H1 (cell line): ENCODE data around the gene OR2V2. TPM values are rescaled to one million over a fixed set of nuclear protein-coding genes. Genes with fewer than 3 reads are reported as not detected.
"Not testable (repeated sequence)": the region's sequence is repeated elsewhere in the genome, so short reads cannot be mapped to it uniquely, and the experiment has no call there.

Experiments
- CTCF ChIA-PET: fragments of 300-600 bp; sonication (Branson Sonifier 250); formaldehyde crosslinking; loops from one replicate; lab custom pipeline; 2021; ENCODE audit not compliant: partially characterized antibody; lab: Charles Lee
- POLR2A ChIA-PET: fragments of 300-600 bp; sonication (Branson Sonifier 250); formaldehyde crosslinking; loops from one replicate; lab custom pipeline; 2021; ENCODE audit warnings: inconsistent platforms; ENCODE audit not compliant: partially characterized antibody; lab: Charles Lee
- DNase-seq, 2 experiments: peaks; one replicate each; pipeline versions ENCODE4 v3.0.0 to v3.0.0-alpha.2; 2010 to 2022; ENCODE audit warnings: low spot score in 2 of 2, low read depth in 1 of 2, mixed read lengths in 1 of 2
- FAIRE-seq: peaks from 2 replicates; lab custom pipeline; 2011; peaks lifted over from hg19 to GRCh38; lab: Jason Lieb, UNC
- H2AFZ ChIP-seq: 2 replicates; pipeline ENCODE4 v1.8.1; 2012; ENCODE audit warnings: low read length, inconsistent platforms
- H2AK5ac ChIP-seq: 2 replicates; pipeline ENCODE4 v1.6.1; 2013; ENCODE audit warnings: low read depth, low read length
- H2BK120ac ChIP-seq: replicated peaks from 2 replicates; pipeline ENCODE3; 2013; ENCODE audit warnings: low read depth, low read length, inconsistent platforms
- H2BK12ac ChIP-seq: 2 replicates; pipeline ENCODE4 v1.6.1; 2013; ENCODE audit warnings: low read depth, low read length
- H2BK15ac ChIP-seq: 2 replicates; pipeline ENCODE4 v1.6.1; 2013; ENCODE audit warnings: low read length
- H2BK20ac ChIP-seq: 2 replicates; pipeline ENCODE4 v1.6.1; 2013; ENCODE audit warnings: low read length
- H2BK5ac ChIP-seq: 2 replicates; pipeline ENCODE4 v1.6.1; 2013; ENCODE audit warnings: low read depth, low read length
- H3K14ac ChIP-seq: 2 replicates; pipeline ENCODE4 v1.6.1; 2013; ENCODE audit warnings: inconsistent platforms; ENCODE audit not compliant: insufficient read length
- H3K18ac ChIP-seq: 2 replicates; pipeline ENCODE4 v1.6.1; 2013; ENCODE audit warnings: low read length; ENCODE audit errors: extremely low read depth
- H3K23ac ChIP-seq: 2 replicates; pipeline ENCODE4 v1.6.1; 2013; ENCODE audit warnings: inconsistent platforms; ENCODE audit not compliant: insufficient read length
- H3K23me2 ChIP-seq: 2 replicates; pipeline ENCODE4 v1.6.1; 2013; ENCODE audit warnings: low read depth, low read length
- H3K27ac ChIP-seq: 2 replicates; pipeline ENCODE4 v1.6.1; 2011; ENCODE audit warnings: low read depth, low read length, inconsistent platforms
- H3K27me3 ChIP-seq, 4 experiments: replicated peaks in 1 of 4; 1 replicate in 1 of 4; 2 replicates in 3 of 4; pipeline versions ENCODE4 v1.6.1 to v1.8.1; 2011 to 2013; ENCODE audit warnings: low read length in 3 of 4, mild to moderate bottlenecking in 3 of 4, inconsistent platforms in 2 of 4, mixed read lengths in 2 of 4, moderate library complexity in 1 of 4; ENCODE audit not compliant: control insufficient read depth in 3 of 4, insufficient read depth in 3 of 4; ENCODE audit errors: extremely low read depth in 1 of 4
- H3K36me3 ChIP-seq, 4 experiments: 2 replicates each; pipeline versions ENCODE4 v1.6.1 to v1.8.1; 2011 to 2013; ENCODE audit warnings: mild to moderate bottlenecking in 4 of 4, low read length in 3 of 4, moderate library complexity in 2 of 4, control low read depth in 1 of 4, inconsistent platforms in 1 of 4; ENCODE audit not compliant: insufficient read depth in 4 of 4, control insufficient read depth in 2 of 4
- H3K4ac ChIP-seq: replicated peaks from 2 replicates; pipeline ENCODE3; 2013; ENCODE audit warnings: low read length, low read depth, mixed read lengths, inconsistent platforms; ENCODE audit not compliant: insufficient read length
- H3K4me1 ChIP-seq, 4 experiments: replicated peaks in 1 of 4; 1 replicate in 1 of 4; 2 replicates in 3 of 4; pipeline versions ENCODE4 v1.6.1 to v1.8.1; 2011 to 2013; ENCODE audit warnings: low read length in 3 of 4, inconsistent platforms in 2 of 4, mixed read lengths in 1 of 4; ENCODE audit not compliant: insufficient read depth in 4 of 4, control insufficient read depth in 3 of 4
- H3K4me2 ChIP-seq, 2 experiments: 2 replicates each; pipeline versions ENCODE4 v1.6.1 to v1.8.1; 2011 to 2013; ENCODE audit warnings: low read depth in 2 of 2, low read length in 2 of 2, control low read depth in 1 of 2, inconsistent platforms in 1 of 2, mild to moderate bottlenecking in 1 of 2; ENCODE audit not compliant: insufficient read depth in 1 of 2
- H3K4me3 ChIP-seq, 4 experiments: fragments of 200-600, 300-600 bp in 1 of 4; sonication (generic), shearing (Covaris generic), sonication (Bioruptor Twin) in 1 of 4; 2 replicates each; pipeline versions ENCODE4 v1.5.1 to v1.8.1; 2011 to 2016; ENCODE audit warnings: low read length in 4 of 4, low read depth in 3 of 4, control low read depth in 2 of 4, inconsistent platforms in 2 of 4, mild to moderate bottlenecking in 2 of 4, mixed read lengths in 1 of 4, moderate library complexity in 1 of 4; ENCODE audit not compliant: insufficient read depth in 2 of 4; ENCODE audit errors: extremely low read depth in 1 of 4
- H3K56ac ChIP-seq: replicated peaks from 2 replicates; pipeline ENCODE3; 2013; ENCODE audit warnings: low read depth, mild to moderate bottlenecking, mixed read lengths, low read length, inconsistent platforms; ENCODE audit not compliant: insufficient read length
- H3K79me1 ChIP-seq: 2 replicates; pipeline ENCODE4 v1.6.1; 2013; ENCODE audit warnings: low read depth, low read length, control low read depth
- H3K79me2 ChIP-seq, 2 experiments: 2 replicates each; pipeline versions ENCODE4 v1.6.1 to v1.8.1; 2012 to 2013; ENCODE audit warnings: low read length in 2 of 2, mild to moderate bottlenecking in 2 of 2, inconsistent platforms in 1 of 2; ENCODE audit not compliant: insufficient read depth in 2 of 2, control insufficient read depth in 1 of 2
- H3K9ac ChIP-seq, 4 experiments: replicated peaks in 1 of 4; 1 replicate in 1 of 4; 2 replicates in 3 of 4; pipeline versions ENCODE4 v1.6.1 to v1.8.1; 2011 to 2013; ENCODE audit warnings: low read depth in 3 of 4, low read length in 3 of 4, control low read depth in 2 of 4, mild to moderate bottlenecking in 2 of 4, moderate library complexity in 2 of 4, inconsistent platforms in 1 of 4; ENCODE audit errors: extremely low read depth in 1 of 4
- H3K9me3 ChIP-seq, 2 experiments: 2 replicates each; pipeline versions ENCODE4 v1.6.1 to v1.8.1; 2012 to 2013; ENCODE audit warnings: mild to moderate bottlenecking in 2 of 2, moderate library complexity in 2 of 2, control low read depth in 1 of 2, inconsistent platforms in 1 of 2, low read depth in 1 of 2, low read length in 1 of 2, mixed read lengths in 1 of 2; ENCODE audit not compliant: insufficient read depth in 2 of 2
- H4K20me1 ChIP-seq, 2 experiments: replicated peaks in 1 of 2; 2 replicates each; pipeline versions ENCODE3 to v1.8.1; 2011 to 2013; ENCODE audit warnings: inconsistent platforms in 2 of 2, low read length in 2 of 2, mild to moderate bottlenecking in 1 of 2; ENCODE audit not compliant: insufficient read depth in 2 of 2, control insufficient read depth in 1 of 2
- H4K5ac ChIP-seq: 2 replicates; pipeline ENCODE4 v1.6.1; 2013; ENCODE audit warnings: low read length, low read depth, mixed read lengths, inconsistent platforms; ENCODE audit not compliant: insufficient read length
- H4K8ac ChIP-seq: 2 replicates; pipeline ENCODE4 v1.8.0; 2013; ENCODE audit warnings: mild to moderate bottlenecking, moderate library complexity, low read length, inconsistent platforms; ENCODE audit not compliant: insufficient read depth; ENCODE audit errors: extremely low read depth
- H4K91ac ChIP-seq: replicated peaks from 2 replicates; pipeline ENCODE3; 2013; ENCODE audit warnings: low read length, mixed read lengths, inconsistent platforms; ENCODE audit not compliant: insufficient read length
- WGBS, 2 experiments: shearing (Covaris generic) in 1 of 2; methylation state at CpG; one replicate each; pipeline versions ENCODE4 v1.1.6 to v1.1.7; 2013 to 2015; ENCODE audit warnings: low lambda C conversion rate in 2 of 2, mixed read lengths in 2 of 2, inconsistent platforms in 1 of 2, low coverage in 1 of 2, missing lambda C conversion rate in 1 of 2; ENCODE audit not compliant: insufficient replicate concordance in 2 of 2, insufficient coverage in 1 of 2, insufficient read length in 1 of 2; ENCODE audit errors: extremely low coverage in 1 of 2, missing lambda C conversion rate in 1 of 2; 5-methylcytosine and 5-hydroxymethylcytosine counted together
- polyA plus RNA-seq, 7 experiments: library from polyadenylated mRNA; depleted of rRNA in 3 of 7; stranded (reverse) in 5 of 7; unstranded in 2 of 7; fragments of >200 nt in 5 of 7; fragments of 200-250 nt in 2 of 7; gene quantifications; 1 replicate in 5 of 7; 2 replicates in 1 of 7; 4 replicates in 1 of 7; pipeline versions ENCODE4 v1.2.1 to v1.2.3, GENCODE V29; 2011 to 2013; ENCODE audit warnings: missing spikeins in 2 of 7, mixed read lengths in 2 of 7
- total RNA-seq: library from RNA; stranded (reverse); fragmentation: NEBNext Ultra II Directional; extraction: Animal tissue kit (Norgen Biotek cat#: 25700); gene quantifications from 2 replicates; pipeline ENCODE4 v1.2.1, GENCODE V29; 2021

OR2V2 gene
- total and polyA plus RNA-seq, 2 of the 8 experiments (the other 6 are each of a cell fraction or from before 2014, with no cell fraction given): not detected

- H3K4me1 ChIP-seq, H2AFZ ChIP-seq, H2BK5ac ChIP-seq, H3K9ac ChIP-seq, H2BK12ac ChIP-seq, H4K8ac ChIP-seq, H2AK5ac ChIP-seq, H3K4ac ChIP-seq, H3K4me2 ChIP-seq, H4K91ac ChIP-seq, H4K20me1 ChIP-seq, H3K18ac ChIP-seq, DNase-seq, H2BK120ac ChIP-seq, FAIRE-seq, POLR2A ChIA-PET, H3K79me1 ChIP-seq, H3K27ac ChIP-seq, H2BK20ac ChIP-seq, H3K79me2 ChIP-seq, H3K4me3 ChIP-seq, H3K27me3 ChIP-seq, H3K23ac ChIP-seq, H2BK15ac ChIP-seq, H3K23me2 ChIP-seq, H3K9me3 ChIP-seq, H3K14ac ChIP-seq, H4K5ac ChIP-seq, H3K36me3 ChIP-seq, H3K56ac ChIP-seq: not testable (repeated sequence)
- CTCF ChIA-PET: interaction anchor here (0.9 kb wide), 1 partner anchor 9 kb away, joined by 4 read pairs; no protein-coding TSS in a partner anchor
- 86% methylated on average over 7 of the region's 9 CpGs; no CpG with 5 or more reads in 1 of the 2 experiments for WGBS, 2 experiments
These were observed 17.3 kb upstream of the OR2V2 start for GRCh38 chr5:181130081-181130480.
